Fibroblast of mammary gland (primary cell): ENCODE data around the gene TEX12.

Experiments
- DNase-seq: peaks from one replicate; pipeline ENCODE4 v3.0.0-alpha.2; 2010; ENCODE audit warnings: low read depth
- H3K4me3 ChIP-seq: 2 replicates; pipeline ENCODE4 v1.5.1; 2011; ENCODE audit warnings: low read depth, mild to moderate bottlenecking, low read length, moderate library complexity; ENCODE audit not compliant: control insufficient read depth
- CTCF ChIP-seq: conservative IDR thresholded peaks from 2 replicates; pipeline ENCODE4 v1.5.1; 2011; ENCODE audit warnings: low read depth, low read length, inconsistent platforms; ENCODE audit not compliant: control insufficient read depth, insufficient read depth

TEX12 gene

DNA sequence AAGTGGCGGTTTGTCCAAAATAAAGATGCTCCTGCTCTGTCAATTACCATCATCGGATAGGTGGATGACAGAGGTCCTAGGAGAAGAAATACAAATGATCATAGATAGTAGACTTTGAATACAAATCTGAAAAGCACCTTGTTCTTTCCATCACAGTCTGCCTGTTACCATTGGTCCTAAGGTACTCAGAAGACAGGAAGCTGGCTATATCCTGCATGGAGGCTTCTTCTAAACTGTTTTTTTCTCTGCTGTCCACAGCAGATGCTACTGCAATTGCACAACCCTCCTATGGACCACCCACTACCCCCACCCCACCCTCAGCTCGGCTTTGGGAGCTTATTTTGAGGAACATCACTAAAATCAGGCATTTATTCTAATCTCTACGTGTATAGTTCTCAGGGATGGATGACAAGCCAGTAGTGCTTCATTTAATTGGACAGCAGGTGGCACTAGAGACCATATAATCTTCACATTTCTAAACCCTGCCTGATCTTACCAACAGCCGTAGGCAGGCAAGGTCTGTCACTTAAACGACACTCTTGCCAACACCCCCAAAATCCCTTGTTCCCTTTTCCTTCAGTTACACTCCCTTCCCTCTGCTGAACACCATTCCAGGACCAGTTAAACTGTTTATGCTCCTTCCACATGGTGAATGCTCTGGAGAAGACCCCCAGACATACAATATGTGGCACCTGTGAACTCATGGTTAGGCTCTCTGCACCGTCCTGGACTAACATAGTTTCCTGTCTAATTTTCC is 52.5 kb downstream of the TEX12 start:
- no peak overlapping the region for H3K4me3 ChIP-seq
- DNase-seq = peak; percentile 82
- peak; percentile 69 for TF ChIP-seq CTCF

DNA sequence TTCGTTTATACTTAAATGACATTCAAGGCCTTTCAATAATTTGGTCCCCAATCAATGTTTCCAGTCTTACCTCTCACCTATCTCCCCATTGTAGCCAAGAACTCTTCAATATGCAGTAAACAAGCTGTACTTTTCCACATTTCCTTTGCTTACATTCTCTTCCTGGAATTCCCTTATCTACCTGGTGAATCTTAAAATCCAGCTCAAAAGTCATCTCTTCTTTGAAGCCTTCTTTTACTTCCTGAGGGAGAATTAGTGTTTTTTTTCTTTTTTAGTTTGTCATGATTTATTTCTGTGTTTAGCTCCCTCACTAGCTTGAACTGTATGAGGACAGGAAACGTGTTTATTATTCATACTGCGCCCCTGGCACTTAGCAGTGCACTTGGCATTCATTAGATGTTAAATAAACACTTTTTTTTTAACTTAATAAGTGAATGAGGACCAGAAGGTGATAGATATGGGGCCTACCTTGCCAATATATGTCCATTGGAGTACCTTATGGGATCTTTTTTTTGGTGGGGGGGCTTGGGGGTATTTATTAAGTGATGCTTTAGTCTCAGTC is 54.2 kb downstream of the TEX12 start:
- no peak for DNase-seq
- no peak for TF ChIP-seq CTCF
- no peak overlapping the region for H3K4me3 ChIP-seq
